Sigmoid colon (tissue), 7 donors: Measurements from ENCODE around the gene TNFSF9. TPM values are rescaled to one million over a fixed set of nuclear protein-coding genes. Genes with fewer than 3 reads are reported as not detected.

Source experiments
- DNase-seq: peaks from one replicate; pipeline ENCODE4 v3.0.0-alpha.2; 2019
- H3K27ac ChIP-seq, 4 donors: fragments of 200-600 bp; sonication (generic); one replicate each; pipeline ENCODE4 v1.5.1; 2016 to 2019; ENCODE audit warnings: mild to moderate bottlenecking in 1 of 4
- H3K27me3 ChIP-seq, 3 donors: fragments of 200-600 bp; sonication (generic); one replicate each; pipeline ENCODE4 v1.5.1; 2019; ENCODE audit warnings: mild to moderate bottlenecking in 1 of 3
- H3K36me3 ChIP-seq, 4 donors: fragments of 200-600 bp; sonication (generic); one replicate each; pipeline ENCODE4 v1.5.1; 2016 to 2019
- H3K4me1 ChIP-seq, 4 donors: fragments of 200-600 bp; sonication (generic); one replicate each; pipeline ENCODE4 v1.5.1; 2017 to 2019
- H3K4me3 ChIP-seq, 4 donors: fragments of 200-600 bp; sonication (generic); one replicate each; pipeline ENCODE4 v1.5.1; 2017 to 2019; ENCODE audit warnings: mild to moderate bottlenecking in 2 of 4, moderate library complexity in 1 of 4
- H3K9me3 ChIP-seq, 4 donors: fragments of 200-600 bp in 3 of 4; sonication (generic) in 3 of 4; one replicate each; pipeline versions ENCODE4 v1.5.1 to v1.6.1; 2013 to 2019
- CTCF ChIP-seq, 4 experiments: fragments of 450-650 bp in 3 of 4; fragments of 200-600 bp in 1 of 4; IDR thresholded peaks; one replicate each; pipeline ENCODE4 v1.5.1; 2016 to 2019; ENCODE audit warnings: antibody characterized with exemption in 4 of 4, mild to moderate bottlenecking in 3 of 4, moderate library complexity in 2 of 4
- EP300 ChIP-seq, 4 donors: sonication (generic); formaldehyde crosslinking; IDR thresholded peaks; one replicate each; pipeline ENCODE4 v1.6.1; 2017; ENCODE audit warnings: antibody characterized with exemption in 4 of 4
- POLR2A ChIP-seq, 2 donors: fragments of 450-650 bp; IDR thresholded peaks; one replicate each; pipeline ENCODE4 v1.6.1; 2016; ENCODE audit warnings: antibody characterized with exemption in 2 of 2, mild to moderate bottlenecking in 2 of 2, moderate library complexity in 2 of 2
- POLR2AphosphoS5 ChIP-seq, 4 donors: sonication (generic); formaldehyde crosslinking; IDR thresholded peaks; one replicate each; pipeline ENCODE4 v1.6.1; 2017; ENCODE audit warnings: antibody characterized with exemption in 4 of 4
- WGBS, 2 donors: extraction: QIAGEN DNeasy Blood & Tissue Kit; methylation state at CpG; one replicate each; pipeline ENCODE4 v1.1.7; 2013; 5-methylcytosine and 5-hydroxymethylcytosine counted together
- intact Hi-C: fragments of 100-400 bp; cut with DNase I; formaldehyde crosslinking; loops from one replicate; pipeline ENCODE4 v1.15.1; 2023
- polyA plus RNA-seq, 3 donors: library from polyadenylated mRNA; stranded (reverse); fragments of 200-250 nt; gene quantifications; one replicate each; pipeline ENCODE4 v1.2.3, GENCODE V29; 2013
- total RNA-seq, 4 donors: library from RNA; depleted of rRNA; stranded (reverse); fragments of >200 nt; gene quantifications; one replicate each; pipeline ENCODE4 v1.1.0, GENCODE V29; 2016
- donor health status: healthy with polysubstance abuse.
- donor health status: Bipolar disorder and iron deficiency.
- donor health status: healthy.

TNFSF9 gene
- total and polyA plus RNA-seq, 7 donors: 0.16 to 4.2 (median 0.53) TPM; not detected in 1

- TF ChIP-seq POLR2A (IDR thresholded peaks at IDR 0.05): no peak
- no peak for TF ChIP-seq EP300 (IDR thresholded peaks at IDR 0.05)
- no peak for TF ChIP-seq POLR2AphosphoS5 (IDR thresholded peaks at IDR 0.05)
- no peak for TF ChIP-seq CTCF (IDR thresholded peaks at IDR 0.05)
- 56 to 70% methylated on average over 40 of the region's 40 CpGs for WGBS, 2 donors
- H3K9me3 ChIP-seq: no peaks in the 10 kb centered on the region
- H3K36me3 ChIP-seq: no peaks in the 10 kb centered on the region
- no peak overlapping the region for H3K4me3 ChIP-seq
- peaks cover 8 to 40% (median 33%) of the 10 kb centered on the region in 3 donors for H3K27me3 ChIP-seq
- DNase-seq: no peak
- H3K27ac ChIP-seq: no peak overlapping the region
- peaks cover 0 to 25% (median 10%) of the 10 kb centered on the region in 4 donors for H3K4me1 ChIP-seq
- intact Hi-C loops: loop anchor here (5.0 kb wide), 2 partner anchors 72 to 203 kb away; partner anchors contain the start of genes CRB3, GPR108 and TRIP10
Measured at GRCh38 chr19:6534451-6535093, 3.7 kb downstream of the TNFSF9 start.

GRCh38 chr19:6535558-6536137, 4.8 kb downstream of the TNFSF9 start:
- no peak overlapping the region for H3K4me3 ChIP-seq
- DNase-seq: no peak
- H3K27me3 ChIP-seq: peaks cover 8 to 40% (median 33%) of the 10 kb centered on the region in 3 donors
- no peaks in the 10 kb centered on the region for H3K9me3 ChIP-seq
- TF ChIP-seq POLR2AphosphoS5 (IDR thresholded peaks at IDR 0.05) (no peak), POLR2A (IDR thresholded peaks at IDR 0.05) (no peak), CTCF (IDR thresholded peaks at IDR 0.05) (no peak), EP300 (IDR thresholded peaks at IDR 0.05) (no peak)
- H3K4me1 ChIP-seq: peaks cover 0 to 16% (median 10%) of the 10 kb centered on the region in 4 donors
- H3K27ac ChIP-seq: no peak overlapping the region
- no peaks in the 10 kb centered on the region for H3K36me3 ChIP-seq
- WGBS, 2 donors: 94 to 95% methylated on average over 10 of the region's 10 CpGs
- intact Hi-C loops: no loop called here

- 87 to 92% methylated on average over 6 of the region's 6 CpGs for WGBS, 2 donors
- TF ChIP-seq POLR2A (IDR thresholded peaks at IDR 0.05) (no peak), POLR2AphosphoS5 (IDR thresholded peaks at IDR 0.05) (no peak), CTCF (IDR thresholded peaks at IDR 0.05) (no peak), EP300 (IDR thresholded peaks at IDR 0.05) (no peak)
- Histone ChIP-seq H3K9me3 (no peaks in the 10 kb centered on the region), H3K36me3 (no peaks in the 10 kb centered on the region), H3K4me3 (no peak overlapping the region), H3K4me1 (no peaks in the 10 kb centered on the region), H3K27me3 (peaks cover 0 to 11% (median 8%) of the 10 kb centered on the region in 3 donors), H3K27ac (no peak overlapping the region)
- DNase-seq: no peak
- intact Hi-C loops: no loop called here
Measured at GRCh38 chr19:6539514-6539913, 8.7 kb downstream of the TNFSF9 start.

- H3K27ac ChIP-seq: no peak overlapping the region
- H3K36me3 ChIP-seq: no peaks in the 10 kb centered on the region
- H3K27me3 ChIP-seq: peaks cover 0 to 16% (median 0%) of the 10 kb centered on the region in 3 donors
- 26 to 73% methylated on average over 13 of the region's 13 CpGs for WGBS, 2 donors
- no peak for DNase-seq
- H3K9me3 ChIP-seq: no peaks in the 10 kb centered on the region
- TF ChIP-seq POLR2A (IDR thresholded peaks at IDR 0.05) (no peak), CTCF (IDR thresholded peaks at IDR 0.05) (no peak), POLR2AphosphoS5 (IDR thresholded peaks at IDR 0.05) (no peak), EP300 (IDR thresholded peaks at IDR 0.05) (no peak)
- intact Hi-C loops: no loop called here
- H3K4me1 ChIP-seq: no peaks in the 10 kb centered on the region
- H3K4me3 ChIP-seq: no peak overlapping the region
Measured at GRCh38 chr19:6540918-6541689, 10.3 kb downstream of the TNFSF9 start.
